DND-41 (cell line): ENCODE data around the gene ACOX3.

ENCODE experiments used
- CTCF ChIP-seq: IDR thresholded peaks from 2 replicates; pipeline ENCODE4 v1.5.1; 2012; ENCODE audit warnings: borderline replicate concordance, low read length, moderate library complexity, mild to moderate bottlenecking; ENCODE audit not compliant: poor library complexity, severe bottlenecking; ENCODE audit errors: extremely low read depth
- EZH2 ChIP-seq: IDR thresholded peaks from 3 replicates; pipeline ENCODE4 v1.6.1; 2012; ENCODE audit warnings: borderline replicate concordance, low read depth, mild to moderate bottlenecking, moderate library complexity, low read length, inconsistent platforms; ENCODE audit not compliant: severe bottlenecking

GRCh38 chr4:8439914-8440491, 520 bp downstream of the ACOX3 start:
- TF ChIP-seq CTCF (no peak), EZH2 (no peak)
